ENCODE measurements around the gene KRT72.

DNA sequence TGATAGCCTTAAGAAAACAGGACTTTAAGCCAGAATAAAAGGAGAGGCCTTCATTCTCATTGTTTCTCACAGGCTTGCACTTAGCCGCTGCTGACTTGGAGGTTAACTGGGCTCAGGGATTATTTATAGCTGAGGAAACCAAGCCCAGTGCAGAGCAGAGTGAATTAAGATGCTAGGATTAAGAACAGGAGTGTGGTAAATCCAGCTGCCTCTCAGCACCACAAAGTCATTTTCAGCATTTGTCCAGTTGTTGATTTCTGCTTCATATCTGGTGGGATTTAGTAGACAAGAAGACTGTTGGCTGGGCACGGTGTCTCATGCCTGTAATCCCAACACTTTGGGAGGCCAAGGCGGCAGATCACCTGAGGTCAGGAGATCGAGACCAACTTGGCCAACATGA lies 31.4 kb upstream of the KRT72 start:
- TF ChIP-seq, protein P1, sequence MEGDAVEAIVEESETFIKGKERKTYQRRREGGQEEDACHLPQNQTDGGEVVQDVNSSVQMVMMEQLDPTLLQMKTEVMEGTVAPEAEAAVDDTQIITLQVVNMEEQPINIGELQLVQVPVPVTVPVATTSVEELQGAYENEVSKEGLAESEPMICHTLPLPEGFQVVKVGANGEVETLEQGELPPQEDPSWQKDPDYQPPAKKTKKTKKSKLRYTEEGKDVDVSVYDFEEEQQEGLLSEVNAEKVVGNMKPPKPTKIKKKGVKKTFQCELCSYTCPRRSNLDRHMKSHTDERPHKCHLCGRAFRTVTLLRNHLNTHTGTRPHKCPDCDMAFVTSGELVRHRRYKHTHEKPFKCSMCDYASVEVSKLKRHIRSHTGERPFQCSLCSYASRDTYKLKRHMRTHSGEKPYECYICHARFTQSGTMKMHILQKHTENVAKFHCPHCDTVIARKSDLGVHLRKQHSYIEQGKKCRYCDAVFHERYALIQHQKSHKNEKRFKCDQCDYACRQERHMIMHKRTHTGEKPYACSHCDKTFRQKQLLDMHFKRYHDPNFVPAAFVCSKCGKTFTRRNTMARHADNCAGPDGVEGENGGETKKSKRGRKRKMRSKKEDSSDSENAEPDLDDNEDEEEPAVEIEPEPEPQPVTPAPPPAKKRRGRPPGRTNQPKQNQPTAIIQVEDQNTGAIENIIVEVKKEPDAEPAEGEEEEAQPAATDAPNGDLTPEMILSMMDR (conservative IDR thresholded peaks at IDR 0.05): no peak
- TF ChIP-seq ZFX (IDR thresholded peaks at IDR 0.05): no peak
